CD1c-positive myeloid dendritic cell (primary cell): ENCODE data around the gene PALLD.

ENCODE experiments used
- DNase-seq: peaks from one replicate; pipeline ENCODE4 v3.0.0-alpha.2; 2016; ENCODE audit errors: extremely low spot score

PALLD gene

DNA sequence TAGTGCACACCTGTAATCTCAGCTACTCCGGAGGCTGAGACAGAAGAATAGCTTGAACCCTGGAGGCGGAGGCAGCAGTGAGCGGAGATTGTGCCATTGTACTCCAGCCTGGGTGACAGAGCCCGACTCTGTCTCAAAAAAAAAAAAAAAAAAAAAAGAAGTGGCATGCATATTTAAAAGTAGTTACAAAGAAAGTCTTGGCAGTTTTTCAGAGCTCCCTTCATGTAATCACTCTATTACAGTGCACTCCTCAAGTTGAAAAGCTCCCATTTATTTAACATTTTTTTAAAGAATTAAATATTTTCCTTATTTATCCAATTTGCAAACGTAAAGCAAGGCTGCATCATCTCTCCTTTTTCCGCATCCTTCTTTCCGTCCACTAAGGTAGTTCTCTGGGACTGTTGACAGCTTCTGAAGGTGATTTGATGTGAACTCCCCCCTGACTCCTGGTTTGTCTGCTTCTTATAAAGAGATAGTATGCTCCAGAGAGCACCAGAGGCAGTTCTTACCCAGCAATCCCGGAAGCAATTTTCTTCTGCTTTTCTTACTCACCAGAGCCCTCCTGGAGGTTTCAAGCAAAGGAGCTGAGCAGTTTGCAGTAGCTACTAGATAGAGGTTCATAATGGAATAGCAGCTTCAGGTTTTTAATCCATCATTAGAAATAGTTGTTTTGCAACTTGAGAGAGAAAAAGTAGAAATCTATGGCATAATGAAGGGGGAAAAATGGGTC is 151.0 kb downstream of the PALLD start:
- DNase-seq = no peak

DNA sequence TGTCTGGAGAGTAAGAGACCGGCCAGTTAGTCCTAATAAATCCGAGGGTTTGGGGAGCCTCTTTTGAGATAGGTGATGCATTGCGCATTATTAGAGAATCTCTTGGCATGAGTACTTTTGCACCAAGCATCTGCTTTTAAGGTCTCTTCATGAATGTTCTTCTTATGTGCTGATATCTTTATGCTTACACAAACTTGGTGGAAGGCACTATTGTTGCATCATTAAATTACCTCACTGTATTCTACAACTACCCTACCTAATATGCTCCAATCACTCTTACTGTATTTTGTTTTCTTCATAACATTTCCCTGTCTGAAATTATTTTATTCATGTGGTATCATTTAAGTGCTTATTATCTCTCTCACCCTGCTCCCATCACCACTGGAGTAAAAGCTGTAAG is 151.6 kb downstream of the PALLD start:
- no peak for DNase-seq

DNA sequence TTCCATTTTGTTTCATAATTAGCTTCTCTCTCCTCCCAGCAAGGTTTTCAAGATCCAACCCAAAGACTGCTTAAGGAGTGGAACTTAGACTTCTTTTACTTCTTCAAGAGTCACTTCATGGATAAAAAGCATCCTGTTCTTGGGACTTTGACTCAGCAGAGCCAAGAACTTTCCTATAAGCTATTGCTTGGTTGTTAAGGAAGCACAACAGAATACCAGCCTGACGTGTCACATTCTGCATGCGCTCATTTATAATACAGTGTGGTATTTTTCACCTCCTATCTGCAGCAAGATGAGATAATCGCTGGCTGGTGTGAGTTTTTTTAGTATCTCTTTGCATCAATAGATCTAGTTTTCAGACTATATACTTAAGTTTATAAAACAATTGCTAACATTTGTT is 152.1 kb downstream of the PALLD start:
- no peak for DNase-seq

DNA sequence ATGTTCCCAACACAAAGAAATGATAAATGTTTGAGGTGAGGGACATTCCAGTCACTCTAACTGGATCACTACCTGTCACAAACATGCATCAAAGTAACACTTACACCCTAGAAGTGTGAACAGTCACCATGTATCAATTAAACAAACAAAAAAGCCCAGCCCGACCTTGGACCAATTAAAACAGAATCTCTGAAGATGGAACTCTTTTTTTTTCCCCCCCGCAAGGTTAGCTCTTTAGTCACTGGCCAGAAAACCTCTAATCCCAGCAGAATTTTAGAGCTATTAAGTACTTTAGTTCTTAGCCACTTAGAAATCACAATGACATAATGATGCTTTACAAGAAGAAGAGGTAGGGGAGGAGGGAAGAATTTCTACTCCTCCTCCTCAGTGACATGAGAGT is 154.5 kb downstream of the PALLD start:
- DNase-seq = no peak

DNA sequence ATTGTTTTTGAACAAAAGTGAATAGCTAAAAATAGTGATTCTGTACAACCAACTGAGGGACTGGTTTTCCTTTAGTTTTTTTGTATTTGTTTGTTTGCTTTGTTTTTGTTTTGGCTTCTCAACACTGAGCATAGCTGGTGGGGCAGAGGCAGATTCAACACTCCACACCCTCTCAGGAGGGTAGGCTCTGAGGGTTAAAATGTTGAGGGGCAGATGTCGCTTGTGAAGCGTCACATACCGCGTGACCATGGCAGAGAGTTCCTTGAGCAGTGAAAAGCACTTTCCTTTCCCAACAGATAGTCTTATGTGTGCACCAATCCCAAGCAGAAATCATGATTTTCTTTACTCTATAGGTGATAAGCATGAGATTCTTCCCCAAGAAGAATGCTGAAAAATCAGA is 155.0 kb downstream of the PALLD start:
- no peak for DNase-seq

DNA sequence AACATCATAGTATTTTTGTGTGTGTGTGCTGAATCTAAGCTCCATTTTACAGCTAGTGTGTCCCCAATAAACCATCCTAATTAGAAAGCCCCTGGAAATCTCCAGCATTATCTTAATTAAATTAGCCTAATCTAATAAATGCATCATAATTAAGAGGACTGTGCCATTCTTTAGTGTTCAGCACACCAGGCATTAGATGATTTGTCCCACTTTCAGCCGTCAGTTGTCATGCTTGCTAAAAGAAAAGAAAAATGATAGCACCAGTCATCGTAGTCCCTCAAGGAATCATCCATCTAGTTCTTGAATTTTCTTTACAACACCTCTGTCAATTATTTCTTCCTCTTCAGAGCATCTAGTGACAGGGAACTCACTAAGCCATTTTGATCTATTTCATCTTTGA is 155.9 kb downstream of the PALLD start:
- no peak for DNase-seq

DNA sequence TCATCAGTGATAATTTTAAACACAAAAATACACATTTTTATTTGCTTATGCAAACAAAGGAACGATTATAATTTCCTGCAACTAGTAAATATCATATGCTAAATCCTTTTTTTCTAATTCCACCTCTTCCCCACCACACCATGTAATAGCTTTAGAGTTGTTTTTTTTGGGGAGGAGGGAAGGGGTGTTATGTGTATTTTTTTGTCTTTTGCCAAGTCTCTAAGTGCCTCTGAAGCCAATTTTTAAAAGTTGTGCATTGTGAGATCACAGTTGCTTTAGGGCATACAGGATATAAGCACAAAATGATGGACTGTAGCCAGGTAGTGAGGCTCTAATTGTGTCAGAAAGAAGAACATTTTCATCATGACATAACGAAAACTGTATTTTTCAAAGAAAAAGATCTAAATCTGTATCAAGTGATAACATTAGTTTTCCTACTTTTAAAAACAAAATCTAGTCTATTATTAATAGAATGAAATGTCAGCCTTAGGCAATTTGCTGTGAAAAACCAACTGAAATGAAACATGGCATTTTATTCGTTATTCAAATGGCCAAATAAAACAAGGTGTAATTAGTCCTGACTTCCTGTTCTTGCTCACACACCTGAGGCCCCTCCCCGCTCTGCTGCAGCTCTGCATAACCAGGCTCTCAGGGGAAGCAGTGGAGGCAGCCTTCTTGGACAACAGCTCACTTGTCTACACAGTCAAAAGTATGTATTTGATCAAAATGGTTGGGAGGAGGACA is 157.4 kb downstream of the PALLD start:
- no peak for DNase-seq

DNA sequence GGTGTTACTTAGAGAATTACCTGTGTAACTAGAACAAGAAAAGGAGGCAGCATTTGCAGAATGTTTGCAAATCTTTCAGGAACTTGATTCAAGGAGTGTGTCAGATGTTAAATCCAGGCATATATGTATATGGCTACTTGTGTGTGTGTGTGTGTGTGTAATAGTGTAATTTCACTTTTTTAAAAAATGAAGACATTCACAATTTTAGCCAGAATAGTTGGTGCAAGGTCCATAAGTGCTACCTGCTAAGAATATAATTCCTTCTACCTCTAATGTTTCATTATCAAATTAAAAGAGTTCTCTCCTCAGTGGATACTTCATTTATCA is 158.0 kb downstream of the PALLD start:
- DNase-seq = no peak

DNA sequence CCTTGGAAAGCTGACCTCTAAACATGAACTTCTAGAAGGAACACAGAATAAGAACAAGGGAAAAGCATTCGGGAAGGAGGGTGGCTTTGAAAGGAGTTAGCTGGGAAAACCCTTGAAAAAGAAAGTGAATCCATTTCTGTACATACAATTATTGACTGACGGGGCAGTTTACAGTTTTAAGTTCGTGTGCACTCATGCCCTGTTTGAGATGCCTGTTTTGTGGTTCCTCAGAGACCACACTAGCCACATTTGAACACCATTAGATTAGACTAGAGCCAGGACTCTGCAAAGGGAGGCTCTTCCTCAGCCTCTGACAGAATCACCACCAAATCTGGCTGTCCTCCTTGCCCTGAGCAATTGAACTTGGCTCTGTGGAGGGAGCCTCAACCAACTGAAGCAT is 158.3 kb downstream of the PALLD start:
- DNase-seq = no peak

DNA sequence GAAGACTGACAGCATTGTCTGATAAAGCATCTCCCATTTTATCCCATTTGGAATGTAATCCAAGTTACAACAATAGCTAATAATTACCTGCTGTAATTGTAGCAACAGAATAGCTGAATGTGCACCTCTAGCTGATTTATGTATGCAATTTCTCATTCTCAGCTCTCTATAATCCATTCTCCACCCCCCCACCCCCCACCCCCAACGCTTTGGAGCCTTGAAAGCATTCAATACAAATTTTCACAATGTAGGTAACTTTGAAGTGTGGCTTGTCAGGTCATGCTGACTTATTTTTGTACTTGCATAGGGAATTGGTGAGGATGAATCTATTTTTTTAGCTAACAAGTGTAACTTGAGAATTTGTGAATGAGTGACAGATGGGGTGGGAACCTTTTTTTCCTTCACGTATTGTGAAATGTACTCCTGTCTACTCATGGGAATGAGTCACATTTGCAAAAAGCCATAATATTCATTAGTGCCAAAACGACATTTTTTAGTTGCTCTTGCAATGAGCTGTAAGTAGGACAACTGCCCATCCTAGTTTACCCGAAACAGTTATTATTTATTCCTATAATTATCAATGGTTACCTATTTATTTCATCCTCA is 159.3 kb downstream of the PALLD start:
- no peak for DNase-seq

DNA sequence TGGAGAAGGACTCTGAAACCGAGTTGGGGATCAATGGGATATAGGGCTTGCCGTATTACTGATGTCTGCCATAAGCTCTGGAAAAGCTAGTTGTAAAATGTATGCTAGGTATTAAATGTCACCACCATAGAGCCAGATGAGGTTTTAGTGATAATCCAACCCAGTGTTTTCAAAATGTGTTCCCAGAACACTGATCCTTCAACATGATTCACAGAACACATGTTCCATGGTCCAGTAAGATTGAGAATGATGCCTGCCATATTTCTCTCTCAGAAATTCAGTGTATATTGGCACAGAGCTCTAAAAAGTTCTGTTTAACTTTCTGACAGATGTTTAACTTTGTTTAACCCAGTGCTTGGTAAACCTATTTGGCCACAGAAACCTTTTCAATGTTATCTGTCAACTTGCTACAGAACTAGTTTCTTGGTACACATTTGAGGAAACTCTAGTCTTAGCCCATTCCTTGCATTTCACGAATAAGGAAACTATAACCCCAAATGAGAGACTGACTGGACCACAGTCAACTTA is 160.2 kb downstream of the PALLD start:
- no peak for DNase-seq

DNA sequence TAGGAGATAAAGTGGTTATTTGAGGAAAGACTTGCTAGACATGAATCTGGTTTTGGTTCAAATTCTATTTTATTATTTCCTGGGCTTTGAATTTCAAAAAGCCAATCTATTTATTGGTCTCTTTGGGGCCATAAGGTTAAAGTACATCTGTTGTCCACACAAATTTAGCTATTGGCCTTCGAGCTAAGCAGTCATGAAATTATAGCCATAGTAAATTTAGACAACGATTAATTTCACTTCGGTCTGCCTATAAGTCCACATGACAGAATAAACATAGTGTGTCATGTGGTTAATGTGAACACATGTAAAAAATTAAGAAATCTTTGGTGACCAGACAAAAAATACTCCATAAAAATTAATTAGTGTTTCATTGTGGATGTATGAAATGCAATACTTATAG is 161.9 kb downstream of the PALLD start:
- DNase-seq = no peak

DNA sequence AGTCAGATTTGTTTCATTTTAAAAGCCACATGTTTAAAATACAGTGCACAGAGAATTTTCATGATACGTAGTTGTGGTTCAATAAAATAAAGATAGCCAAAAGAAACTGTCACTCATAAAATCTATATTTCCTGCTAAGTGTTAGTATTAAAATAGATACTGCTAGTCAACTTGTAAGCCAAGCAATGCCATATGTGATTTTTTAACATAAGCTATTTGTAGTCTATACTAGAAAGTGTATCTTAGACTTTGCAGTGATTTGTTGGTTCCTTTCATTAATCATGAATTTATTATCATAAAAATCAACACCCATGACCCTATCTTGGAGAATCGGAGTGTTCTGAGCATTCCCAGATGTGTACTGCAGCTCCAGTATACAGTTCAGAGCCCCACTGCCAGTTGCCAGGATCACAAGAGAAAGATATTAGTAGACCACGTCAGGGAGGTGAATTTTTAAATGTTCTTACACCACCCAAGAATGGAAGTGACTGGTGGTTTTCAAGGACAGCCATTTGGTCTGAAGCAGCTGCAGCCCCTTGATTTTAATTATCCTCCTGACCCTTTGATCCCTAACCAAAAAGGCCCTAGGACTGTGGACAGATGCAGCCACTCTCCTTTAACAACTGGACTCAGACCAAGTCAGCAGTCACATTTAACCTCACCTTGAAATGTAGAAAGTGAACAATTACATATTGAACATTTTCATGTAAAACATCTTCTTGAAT is 163.1 kb downstream of the PALLD start:
- no peak for DNase-seq

DNA sequence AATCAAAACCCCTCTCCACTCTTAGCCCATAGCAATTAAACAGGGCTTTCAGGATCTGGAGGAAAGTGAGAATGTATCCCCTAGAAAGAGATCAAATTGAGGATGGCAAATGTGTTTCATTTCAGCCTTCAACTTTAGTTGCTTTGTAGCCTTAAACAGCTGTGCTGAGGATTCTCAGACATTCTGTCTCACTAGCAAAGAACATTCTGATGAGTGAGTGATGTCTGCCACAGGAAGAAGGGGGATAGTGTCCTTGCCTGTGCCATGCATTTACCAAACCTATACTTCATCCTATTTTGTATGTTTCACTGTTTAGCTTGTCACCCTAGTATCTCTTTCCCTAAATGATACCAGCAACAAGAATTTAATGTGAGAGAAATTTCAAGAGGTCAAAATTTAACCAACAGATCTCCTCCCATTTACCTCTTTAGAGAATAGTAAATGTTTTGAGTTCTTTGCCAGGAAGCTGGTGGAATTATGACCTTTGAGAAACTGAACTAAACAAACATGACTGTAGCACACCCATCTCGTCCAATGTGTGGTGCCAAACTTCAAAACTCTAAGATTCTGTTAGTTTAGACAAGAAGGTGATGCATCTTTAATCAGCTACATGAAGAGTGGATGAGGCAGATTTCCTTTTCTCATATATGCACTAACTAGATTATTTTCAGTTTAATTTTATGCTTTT is 165.6 kb downstream of the PALLD start:
- DNase-seq = no peak

DNA sequence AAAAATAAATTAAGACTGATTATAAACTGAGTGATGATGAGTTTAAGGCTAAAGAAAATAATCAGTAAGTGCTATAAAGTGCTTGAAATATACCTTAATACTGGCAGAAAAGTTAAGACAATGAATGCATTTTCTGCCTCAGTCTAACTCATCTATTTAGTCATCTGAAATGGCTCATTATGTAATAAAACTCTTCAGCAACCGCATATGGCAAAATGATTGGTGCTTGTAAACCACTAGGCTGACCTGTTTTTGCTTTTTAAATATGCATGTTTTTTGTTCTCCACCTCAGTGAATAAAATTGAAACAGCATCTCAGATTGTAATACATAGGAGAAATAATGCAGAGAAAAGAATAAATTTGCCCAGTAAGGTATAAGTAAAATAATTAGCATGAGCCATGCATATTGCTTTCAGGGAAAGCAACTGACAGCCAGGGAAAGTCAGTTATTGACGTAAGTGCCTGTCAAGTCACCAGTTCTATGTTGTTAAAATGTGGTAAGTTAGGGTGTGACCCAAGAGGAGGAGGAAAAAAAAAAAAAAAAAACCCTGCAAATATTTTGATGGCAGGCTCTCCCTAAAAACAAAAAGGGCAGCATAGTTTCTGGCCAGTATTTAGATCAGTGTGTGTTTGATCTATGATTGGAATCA is 167.5 kb downstream of the PALLD start:
- DNase-seq = no peak

DNA sequence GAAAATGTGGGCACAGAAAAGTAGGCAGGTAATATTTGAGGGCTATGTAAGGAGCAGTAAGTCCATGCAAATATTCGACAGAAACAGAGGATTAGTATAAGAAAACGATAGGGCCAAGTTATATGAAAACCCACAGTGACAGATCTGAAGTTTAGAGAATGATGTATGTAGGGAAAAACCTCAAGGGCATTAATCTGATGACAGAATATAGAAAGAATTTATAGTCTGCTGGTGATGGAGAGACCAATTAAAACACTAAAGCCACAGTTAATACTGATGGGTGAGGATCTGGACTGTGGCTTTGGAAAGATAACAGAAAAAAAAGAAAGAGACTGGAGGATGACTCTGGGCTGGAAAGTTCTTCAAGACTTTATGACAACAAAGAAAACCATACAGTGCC is 169.7 kb downstream of the PALLD start:
- no peak for DNase-seq

DNA sequence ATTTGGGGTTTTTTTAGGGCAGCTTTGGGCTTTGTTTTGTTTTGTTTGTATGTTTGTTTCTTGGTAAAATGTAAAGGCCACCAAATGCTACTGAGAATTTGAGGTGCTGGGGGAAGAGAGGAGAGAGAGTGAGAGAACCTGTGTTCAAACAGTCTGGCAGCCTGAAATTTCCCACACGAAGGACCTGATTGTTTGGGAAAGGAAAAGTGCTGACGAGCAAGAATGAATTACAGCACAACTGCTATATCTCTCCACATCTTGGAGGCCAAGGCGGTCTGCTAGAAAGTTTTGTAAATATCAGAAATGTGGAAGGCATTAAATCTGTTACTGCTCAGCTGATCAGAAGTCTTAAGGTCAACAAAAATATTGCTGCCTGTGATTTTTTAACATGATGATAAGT is 170.5 kb downstream of the PALLD start:
- no peak for DNase-seq

DNA sequence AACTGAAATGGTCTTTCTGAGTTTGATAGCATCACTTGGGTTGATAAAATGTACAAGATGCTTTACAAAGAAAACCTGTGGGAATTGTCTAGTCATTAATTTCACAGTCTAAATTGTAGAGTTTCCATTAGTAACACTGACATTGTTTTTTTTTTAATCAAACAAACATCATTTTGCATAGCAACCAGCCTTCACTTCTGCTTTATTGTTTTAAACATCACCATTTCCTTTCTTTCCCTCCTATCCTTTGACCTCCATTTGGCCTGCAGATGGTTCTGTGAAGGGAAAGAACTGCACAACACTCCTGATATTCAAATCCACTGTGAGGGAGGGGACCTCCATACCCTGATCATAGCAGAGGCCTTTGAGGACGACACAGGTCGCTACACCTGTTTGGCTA is 171.1 kb downstream of the PALLD start:
- DNase-seq = no peak

DNA sequence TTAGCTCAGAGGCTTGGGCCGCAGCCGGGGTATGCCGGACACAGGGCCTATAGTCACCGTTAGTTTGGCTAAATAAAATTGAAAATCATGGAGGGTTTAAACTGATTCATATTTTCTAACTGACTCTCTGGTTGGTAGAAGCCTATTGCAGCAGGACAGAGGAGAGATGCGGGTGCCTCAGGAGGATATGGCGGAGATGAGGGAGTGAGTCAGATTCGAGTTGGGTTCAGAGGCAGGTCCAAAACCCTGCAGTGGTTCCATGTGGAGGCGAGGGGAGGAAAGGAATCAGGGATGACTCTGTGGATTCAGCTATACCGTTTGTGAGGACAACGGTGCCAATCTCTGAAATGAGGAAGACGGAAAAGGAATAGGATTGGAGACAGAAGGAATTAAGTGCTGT is 176.6 kb downstream of the PALLD start:
- no peak for DNase-seq

DNA sequence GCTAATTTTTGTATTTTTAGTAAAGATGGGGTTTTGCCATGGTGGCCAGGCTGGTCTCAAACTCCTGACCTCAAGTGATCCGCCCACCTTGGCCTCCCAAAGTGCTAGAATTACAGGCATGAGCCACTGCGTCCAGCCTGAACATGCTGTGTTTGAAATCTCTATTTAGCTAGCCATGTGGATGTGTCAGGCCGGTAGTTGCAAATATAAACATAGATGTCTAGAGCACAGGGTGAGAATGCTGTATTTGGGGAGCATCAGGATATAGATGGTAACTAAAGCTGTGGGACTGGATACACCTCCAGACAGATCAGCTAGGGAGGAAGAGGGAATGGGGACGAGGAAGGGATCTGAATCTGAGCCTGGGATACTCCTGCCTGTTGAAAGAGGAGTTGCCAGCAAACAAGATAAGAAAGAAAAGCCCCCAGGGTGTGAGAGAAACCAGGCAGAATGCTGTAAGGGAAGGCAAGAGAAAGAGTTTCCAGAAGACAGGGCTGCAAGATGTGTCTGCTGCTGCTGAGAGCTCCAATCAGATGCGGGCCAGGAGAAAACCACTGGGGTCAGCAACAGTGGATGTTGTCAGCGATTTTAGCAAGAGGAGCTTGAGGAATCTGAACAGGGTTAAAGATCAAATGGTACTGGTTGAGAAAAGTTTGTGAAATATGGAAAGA is 177.4 kb downstream of the PALLD start:
- DNase-seq = no peak

DNA sequence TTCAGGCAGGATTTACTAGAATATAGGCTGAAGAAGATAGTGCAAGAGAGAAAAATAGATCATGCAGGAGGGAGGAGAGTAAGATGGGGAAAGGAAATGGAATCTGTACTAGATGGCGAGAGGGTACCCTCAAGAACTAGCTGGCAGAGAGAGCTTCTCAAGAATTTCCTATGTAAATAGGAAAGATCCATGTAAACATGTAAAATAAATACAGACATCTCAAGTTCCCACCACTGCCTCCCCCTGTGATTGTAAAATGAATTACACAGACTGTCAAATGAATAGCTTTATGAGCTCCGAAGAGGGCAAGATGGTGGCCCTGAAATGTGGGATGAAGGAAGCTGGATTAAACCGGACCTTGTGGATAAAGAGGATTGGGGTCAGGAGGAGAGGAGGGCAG is 178.0 kb downstream of the PALLD start:
- DNase-seq = no peak
